NCI-H2107 (cell line): ENCODE measurements around the gene GDPD3.
"Not testable (repeated sequence)": the region's sequence is repeated elsewhere in the genome, so short reads cannot be mapped to it uniquely, and the experiment has no call there.

Experiments used
- DNase-seq: peaks from one replicate; lab custom pipeline; 2025; lab: John Stamatoyannopoulos, UW

The GDPD3 gene

GRCh38 chr16:30113031-30113710 is at the start of gene GDPD3:
Gene GDPD3 (minus strand): TSS chr16:30113537. CDS start chr16:30113478, 59 bp downstream.
- DNase-seq: no peak

- DNase-seq: no peak
Observed at GRCh38 chr16:30157214-30157613, 43.9 kb upstream of the GDPD3 start.

- no peak for DNase-seq
Observed at GRCh38 chr16:30155188-30155587, 41.9 kb upstream of the GDPD3 start.

- DNase-seq: no peak
Observed at GRCh38 chr16:30152517-30152916, 39.2 kb upstream of the GDPD3 start.

- DNase-seq: no peak
Observed at GRCh38 chr16:30151091-30151490, 37.8 kb upstream of the GDPD3 start.

GRCh38 chr16:30149250-30149930 is 36.1 kb upstream of the GDPD3 start:
- no peak for DNase-seq

GRCh38 chr16:30147843-30148510 is 34.6 kb upstream of the GDPD3 start:
- no peak for DNase-seq

GRCh38 chr16:30145657-30146056 is 32.3 kb upstream of the GDPD3 start:
- no peak for DNase-seq

GRCh38 chr16:30144917-30145316 is 31.6 kb upstream of the GDPD3 start:
- no peak for DNase-seq

- DNase-seq: no peak
Observed at GRCh38 chr16:30144017-30144416, 30.7 kb upstream of the GDPD3 start.

GRCh38 chr16:30143347-30143702 is 30.0 kb upstream of the GDPD3 start:
- DNase-seq: no peak

- no peak for DNase-seq
Observed at GRCh38 chr16:30142672-30143346, 29.5 kb upstream of the GDPD3 start.

GRCh38 chr16:30141750-30142149 is 28.4 kb upstream of the GDPD3 start:
- DNase-seq: no peak

GRCh38 chr16:30139583-30140481 is 26.5 kb upstream of the GDPD3 start:
- no peak for DNase-seq

- no peak for DNase-seq
Observed at GRCh38 chr16:30137897-30138296, 24.6 kb upstream of the GDPD3 start.

- peak; percentile 17 for DNase-seq
Observed at GRCh38 chr16:30136971-30137605, 23.8 kb upstream of the GDPD3 start.

GRCh38 chr16:30132591-30132990 is 19.3 kb upstream of the GDPD3 start:
- no peak for DNase-seq

GRCh38 chr16:30131869-30132475 is 18.6 kb upstream of the GDPD3 start:
- DNase-seq: peak; percentile 72

- DNase-seq: no peak
Observed at GRCh38 chr16:30127993-30128392, 14.7 kb upstream of the GDPD3 start.

- not testable (repeated sequence) for DNase-seq
Observed at GRCh38 chr16:30125690-30126089, 12.4 kb upstream of the GDPD3 start.

- DNase-seq: no peak
Observed at GRCh38 chr16:30124985-30125379, 11.6 kb upstream of the GDPD3 start.
